IMR-90 (cell line): Measurements from ENCODE around the gene FRK. TPM values are rescaled to one million over a fixed set of nuclear protein-coding genes. Genes with fewer than 3 reads are reported as not detected.

Experiments
- ATAC-seq: fragments of 200-7000 bp; cut with Tn5 transposase; 2 replicates; pipeline ENCODE4 v1.9.1; 2020; ENCODE audit warnings: low read depth, mild to moderate bottlenecking, moderate library complexity
- BruUV-seq: library from RNA; stranded (reverse); fragments of 400-500 nt; replicated peaks from 2 replicates; lab custom pipeline; 2021; lab: Mats Ljungman, UMichigan
- CTCF ChIA-PET: fragments of 300-600 bp; formaldehyde crosslinking; extraction: SDS; loops from one replicate; lab custom pipeline; 2021; ENCODE audit warnings: antibody characterized with exemption; lab: Yijun Ruan, JAX
- POLR2A ChIA-PET: fragments of 300-600 bp; sonication (Branson Sonifier 250); formaldehyde crosslinking; loops from one replicate; lab custom pipeline; 2022; ENCODE audit warnings: antibody characterized with exemption; ENCODE audit not compliant: unreplicated experiment; lab: Charles Lee
- DNase-seq: peaks from one replicate; pipeline ENCODE4 v3.0.0; 2013
- H2AFZ ChIP-seq: replicated peaks from 2 replicates; pipeline ENCODE3; 2013; ENCODE audit warnings: low read length, mild to moderate bottlenecking; ENCODE audit not compliant: poor library complexity
- H2AK5ac ChIP-seq: 2 replicates; pipeline ENCODE4 v1.6.1; 2013; ENCODE audit warnings: low read depth, low read length, inconsistent platforms
- H2AK9ac ChIP-seq: replicated peaks from 2 replicates; pipeline ENCODE3; 2013; ENCODE audit warnings: mild to moderate bottlenecking, low read depth, low read length, moderate library complexity; ENCODE audit not compliant: poor library complexity
- H2BK120ac ChIP-seq: 2 replicates; pipeline ENCODE4 v1.6.1; 2013; ENCODE audit warnings: low read depth, low read length, inconsistent platforms
- H2BK15ac ChIP-seq: 3 replicates; pipeline ENCODE4 v1.6.1; 2013; ENCODE audit warnings: low read depth, low read length, inconsistent platforms
- H2BK20ac ChIP-seq: 2 replicates; pipeline ENCODE4 v1.6.1; 2013; ENCODE audit warnings: low read depth, mild to moderate bottlenecking, inconsistent platforms, low read length, moderate library complexity
- H2BK5ac ChIP-seq: 2 replicates; pipeline ENCODE4 v1.6.1; 2013; ENCODE audit warnings: mild to moderate bottlenecking, low read depth, low read length, inconsistent platforms; ENCODE audit not compliant: poor library complexity, severe bottlenecking
- H3K14ac ChIP-seq: replicated peaks from 2 replicates; pipeline ENCODE4 v1.6.1; 2013; ENCODE audit warnings: low read depth, low read length, inconsistent platforms
- H3K18ac ChIP-seq: 2 replicates; pipeline ENCODE4 v1.6.1; 2013; ENCODE audit warnings: low read depth, low read length, control low read depth
- H3K23ac ChIP-seq: 2 replicates; pipeline ENCODE4 v1.6.1; 2013; ENCODE audit warnings: low read depth, low read length, inconsistent platforms
- H3K27ac ChIP-seq: 2 replicates; pipeline ENCODE4 v1.5.1; 2013; ENCODE audit warnings: mild to moderate bottlenecking, control low read depth, low read length; ENCODE audit not compliant: insufficient read depth
- H3K27me3 ChIP-seq: 2 replicates; pipeline ENCODE4 v1.6.1; 2013; ENCODE audit warnings: low read length; ENCODE audit not compliant: control insufficient read depth, insufficient read depth
- H3K36me3 ChIP-seq: 2 replicates; pipeline ENCODE4 v1.6.1; 2013; ENCODE audit warnings: low read length, mixed read lengths; ENCODE audit not compliant: control insufficient read depth, insufficient read depth
- H3K4ac ChIP-seq: 2 replicates; pipeline ENCODE4 v1.6.1; 2013; ENCODE audit warnings: low read depth, low read length, inconsistent platforms
- H3K4me1 ChIP-seq: 2 replicates; pipeline ENCODE4 v1.6.1; 2013; ENCODE audit warnings: low read length, mixed read lengths; ENCODE audit not compliant: control insufficient read depth, insufficient read depth
- H3K4me2 ChIP-seq: 2 replicates; pipeline ENCODE4 v1.6.1; 2013; ENCODE audit warnings: low read depth, mild to moderate bottlenecking, control low read depth, low read length, moderate library complexity
- H3K4me3 ChIP-seq: 2 replicates; pipeline ENCODE4 v1.5.1; 2013; ENCODE audit warnings: low read depth, mild to moderate bottlenecking, control low read depth, low read length, moderate library complexity; ENCODE audit not compliant: insufficient read depth
- H3K56ac ChIP-seq: 2 replicates; pipeline ENCODE4 v1.6.1; 2013; ENCODE audit warnings: low read length, inconsistent platforms; ENCODE audit not compliant: insufficient read depth; ENCODE audit errors: extremely low read depth
- H3K79me1 ChIP-seq, 2 experiments: 2 replicates each; pipeline ENCODE4 v1.6.1; 2013; ENCODE audit warnings: low read length in 2 of 2, inconsistent platforms in 1 of 2, low read depth in 1 of 2
- H3K9ac ChIP-seq: 2 replicates; pipeline ENCODE4 v1.6.1; 2013; ENCODE audit warnings: low read depth, low read length, control low read depth
- H3K9me1 ChIP-seq: 2 replicates; pipeline ENCODE4 v1.6.1; 2013; ENCODE audit warnings: low read length, inconsistent platforms; ENCODE audit not compliant: insufficient read depth
- H3K9me3 ChIP-seq: 2 replicates; pipeline ENCODE4 v1.6.1; 2013; ENCODE audit warnings: low read length; ENCODE audit not compliant: control insufficient read depth, insufficient read depth
- H4K20me1 ChIP-seq: 2 replicates; pipeline ENCODE4 v1.6.1; 2013; ENCODE audit warnings: low read length, inconsistent platforms; ENCODE audit not compliant: insufficient read depth
- H4K5ac ChIP-seq: 2 replicates; pipeline ENCODE4 v1.6.1; 2013; ENCODE audit warnings: mild to moderate bottlenecking, low read depth, low read length, control low read depth
- H4K8ac ChIP-seq, 2 experiments: 2 replicates each; pipeline ENCODE4 v1.6.1; 2013; ENCODE audit warnings: low read depth in 2 of 2, low read length in 2 of 2, control low read depth in 1 of 2, inconsistent platforms in 1 of 2
- H4K91ac ChIP-seq: 2 replicates; pipeline ENCODE4 v1.6.1; 2013; ENCODE audit warnings: low read depth, low read length, inconsistent platforms; ENCODE audit not compliant: insufficient read depth
- MAZ ChIP-seq: IDR thresholded peaks from 2 replicates; pipeline ENCODE4 v1.6.1; 2012; ENCODE audit warnings: low read depth, mild to moderate bottlenecking, low read length, improper control_type of control experiment, moderate library complexity, borderline replicate concordance
- MXI1 ChIP-seq: IDR thresholded peaks from 2 replicates; pipeline ENCODE4 v1.6.1; 2012; ENCODE audit warnings: low read depth, mild to moderate bottlenecking, low read length, moderate library complexity, borderline replicate concordance
- RFX5 ChIP-seq: IDR thresholded peaks from 2 replicates; pipeline ENCODE4 v1.8.0; 2012; ENCODE audit warnings: low read depth, mild to moderate bottlenecking, low read length, moderate library complexity
- WGBS, 2 experiments: methylation state at CpG; one replicate each; pipeline versions ENCODE4 v1.1.5 to v1.1.7; 2013; ENCODE audit warnings: missing lambda C conversion rate in 2 of 2; ENCODE audit not compliant: insufficient read length in 1 of 2; ENCODE audit errors: extremely low coverage in 2 of 2; 5-methylcytosine and 5-hydroxymethylcytosine counted together
- dilution Hi-C: fragments of 300-500 bp; cut with HindIII; formaldehyde crosslinking; loops from one replicate; pipeline ENCODE4 v1.14.3; 2018; ENCODE audit warnings: low sequenced_read_pairs; ENCODE audit not compliant: unreplicated experiment
- in situ Hi-C: fragments of 300-500 bp; cut with MboI; formaldehyde crosslinking; loops from 3 replicates; pipeline ENCODE4 v1.14.3; 2019; ENCODE audit warnings: low sequenced_read_pairs, inconsistent platforms, mixed read lengths
- intact Hi-C: fragments of 100-400 bp; cut with micrococcal nuclease; formaldehyde crosslinking; loops from 2 replicates; pipeline ENCODE4 v1.10.0; 2022
- polyA plus RNA-seq, 3 experiments: library from polyadenylated mRNA; depleted of rRNA; stranded (reverse); fragments of >200 nt; gene quantifications; 2 replicates each; pipeline ENCODE4 v1.2.3, GENCODE V29; 2012; ENCODE audit warnings: low replicate concordance in 1 of 3
- total RNA-seq: library from RNA; depleted of rRNA; stranded (reverse); fragments of >200 nt; gene quantifications from 2 replicates; pipeline ENCODE4 v1.2.3, GENCODE V29; 2012
- TF ChIP-seq, protein P1 (sequence below): fragments of 150-350 bp; IDR thresholded peaks from 2 replicates; pipeline ENCODE4 v1.6.1; 2016; ENCODE audit warnings: low read depth, mild to moderate bottlenecking, low read length, moderate library complexity, borderline replicate concordance
- TF ChIP-seq, protein P2 (sequence below): fragments of 150-350 bp; IDR thresholded peaks from 2 replicates; pipeline ENCODE4 v1.6.1; 2017; ENCODE audit warnings: mild to moderate bottlenecking, antibody characterized with exemption, low read length, low read depth

Gene FRK
- total and polyA plus RNA-seq, 2 of the 4 experiments (the other 2 are of a cell fraction), result under 0.01 to 0.02 TPM

DNA sequence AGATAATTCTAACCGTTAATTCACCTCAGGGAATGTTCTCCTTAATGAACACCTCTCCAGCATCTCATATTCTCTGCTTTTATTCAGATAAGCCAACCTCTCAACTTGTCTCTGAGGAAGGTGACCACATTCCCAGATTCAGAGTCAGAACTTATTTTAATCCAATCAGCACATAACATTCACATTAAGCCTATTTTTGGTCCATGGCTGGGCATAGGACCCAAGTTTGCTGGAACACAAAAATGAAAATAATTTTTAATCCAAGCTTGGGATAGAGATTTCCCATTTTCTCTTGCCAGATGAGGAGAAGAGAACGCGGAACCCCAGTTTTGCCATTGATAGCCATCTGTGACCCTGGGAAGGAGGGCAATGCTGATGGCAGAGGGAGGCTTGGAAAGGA, 126.5 kb downstream of the FRK start:
- Histone ChIP-seq H3K36me3 (no peaks in the 10 kb centered on the region), H4K5ac (no peak overlapping the region), H3K18ac (no peak overlapping the region), H2AK9ac (no peak overlapping the region), H2BK120ac (no peak overlapping the region), H3K27ac (no peak overlapping the region), H2AFZ (no peak overlapping the region), H3K9ac (no peak overlapping the region), H3K27me3 (no peaks in the 10 kb centered on the region), H4K8ac (no peak overlapping the region), H2BK5ac (no peak overlapping the region), H3K23ac (no peak overlapping the region), H3K4me3 (no peak overlapping the region), H3K4me2 (no peak overlapping the region), H2BK15ac (no peak overlapping the region), H4K20me1 (no peaks in the 10 kb centered on the region), H3K4me1 (no peaks in the 10 kb centered on the region), H3K4ac (no peak overlapping the region), H3K9me3 (no peaks in the 10 kb centered on the region), H2BK20ac (no peak overlapping the region), H3K9me1 (no peaks in the 10 kb centered on the region), H2AK5ac (no peak overlapping the region), H3K79me1 (no peaks in the 10 kb centered on the region), H3K56ac (no peak overlapping the region), H3K14ac (no peak overlapping the region), H4K91ac (no peak overlapping the region)
- ChIA-PET CTCF (no interaction called here), POLR2A (no interaction called here)
- DNase-seq (no peak), ATAC-seq (no peak)
- intact Hi-C loops, result no loop called here
- TF ChIP-seq MXI1 (no peak), MAZ (no peak), RFX5 (no peak)
- TF ChIP-seq, protein P1, sequence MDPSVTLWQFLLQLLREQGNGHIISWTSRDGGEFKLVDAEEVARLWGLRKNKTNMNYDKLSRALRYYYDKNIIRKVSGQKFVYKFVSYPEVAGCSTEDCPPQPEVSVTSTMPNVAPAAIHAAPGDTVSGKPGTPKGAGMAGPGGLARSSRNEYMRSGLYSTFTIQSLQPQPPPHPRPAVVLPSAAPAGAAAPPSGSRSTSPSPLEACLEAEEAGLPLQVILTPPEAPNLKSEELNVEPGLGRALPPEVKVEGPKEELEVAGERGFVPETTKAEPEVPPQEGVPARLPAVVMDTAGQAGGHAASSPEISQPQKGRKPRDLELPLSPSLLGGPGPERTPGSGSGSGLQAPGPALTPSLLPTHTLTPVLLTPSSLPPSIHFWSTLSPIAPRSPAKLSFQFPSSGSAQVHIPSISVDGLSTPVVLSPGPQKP, result no peak
- TF ChIP-seq, protein P2, sequence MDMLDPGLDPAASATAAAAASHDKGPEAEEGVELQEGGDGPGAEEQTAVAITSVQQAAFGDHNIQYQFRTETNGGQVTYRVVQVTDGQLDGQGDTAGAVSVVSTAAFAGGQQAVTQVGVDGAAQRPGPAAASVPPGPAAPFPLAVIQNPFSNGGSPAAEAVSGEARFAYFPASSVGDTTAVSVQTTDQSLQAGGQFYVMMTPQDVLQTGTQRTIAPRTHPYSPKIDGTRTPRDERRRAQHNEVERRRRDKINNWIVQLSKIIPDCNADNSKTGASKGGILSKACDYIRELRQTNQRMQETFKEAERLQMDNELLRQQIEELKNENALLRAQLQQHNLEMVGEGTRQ, result no peak
- BruUV-seq, result no TSS peak
- in situ Hi-C loops, result no loop called here
- no CpG with 5 or more reads among the region's 3 CpGs for WGBS, 2 experiments
- dilution Hi-C loops, result no loop called here
